ENCODE data around the gene XRN2.

The XRN2 gene

DNA sequence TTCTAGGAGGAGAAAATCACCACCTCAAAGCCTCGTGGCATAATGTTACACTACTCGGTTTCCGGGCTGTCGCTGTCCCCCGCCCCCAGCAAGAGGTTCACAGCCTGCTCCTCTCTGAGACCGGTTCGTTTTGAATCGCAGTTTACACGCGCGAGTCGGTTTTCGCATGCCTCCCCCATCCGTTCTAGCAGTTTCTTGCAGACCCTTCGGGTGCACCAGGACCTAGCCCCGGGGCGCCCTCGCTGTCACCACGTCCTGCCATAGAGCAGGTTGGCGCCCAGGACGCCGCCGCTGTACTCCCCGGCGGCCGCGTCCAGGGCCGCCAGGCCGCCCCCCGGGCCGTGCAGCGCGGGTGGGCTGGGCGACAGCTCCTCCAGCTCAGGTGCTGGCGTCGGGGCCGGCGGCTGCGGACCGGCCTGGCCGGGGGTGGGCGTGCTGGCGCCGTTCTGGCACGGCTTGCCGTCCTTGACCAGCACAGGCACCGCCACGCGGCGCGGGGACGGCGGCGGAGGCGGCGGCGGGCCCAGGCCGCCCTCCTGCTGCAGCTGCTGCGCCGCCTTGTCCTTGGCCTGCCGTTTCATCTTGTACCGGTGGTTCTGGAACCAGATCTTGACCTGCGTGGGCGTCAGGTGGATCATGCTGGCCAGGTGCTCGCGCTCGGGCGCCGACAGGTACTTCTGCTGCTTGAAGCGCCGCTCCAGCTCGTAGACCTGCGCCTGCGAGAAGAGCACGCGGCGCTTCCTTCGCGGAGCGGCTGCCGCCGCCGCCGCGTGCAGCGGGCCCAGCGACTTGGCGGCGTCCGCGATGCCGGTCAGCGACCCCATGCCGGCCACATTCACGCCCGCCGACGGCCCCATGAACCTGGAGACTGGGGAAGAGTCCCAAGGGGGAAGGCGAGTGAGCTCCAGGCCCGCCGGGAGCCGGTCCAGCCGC is 92.8 kb downstream of the XRN2 start:
- Mint-ChIP-seq H3K27ac (no peak overlapping the region), H3K4me1 (peaks cover 9% of the 10 kb centered on the region), H3K9me3 (no peaks in the 10 kb centered on the region), H3K36me3 (ENCODE audit: low read depth) (peaks cover 7% of the 10 kb centered on the region), H3K4me3 (peak overlapping the region; percentile 13 to 20 (median 15)), H3K27me3 (ENCODE audit: low read depth) (peaks cover 90% of the 10 kb centered on the region)
- TF ChIP-seq, protein P1, sequence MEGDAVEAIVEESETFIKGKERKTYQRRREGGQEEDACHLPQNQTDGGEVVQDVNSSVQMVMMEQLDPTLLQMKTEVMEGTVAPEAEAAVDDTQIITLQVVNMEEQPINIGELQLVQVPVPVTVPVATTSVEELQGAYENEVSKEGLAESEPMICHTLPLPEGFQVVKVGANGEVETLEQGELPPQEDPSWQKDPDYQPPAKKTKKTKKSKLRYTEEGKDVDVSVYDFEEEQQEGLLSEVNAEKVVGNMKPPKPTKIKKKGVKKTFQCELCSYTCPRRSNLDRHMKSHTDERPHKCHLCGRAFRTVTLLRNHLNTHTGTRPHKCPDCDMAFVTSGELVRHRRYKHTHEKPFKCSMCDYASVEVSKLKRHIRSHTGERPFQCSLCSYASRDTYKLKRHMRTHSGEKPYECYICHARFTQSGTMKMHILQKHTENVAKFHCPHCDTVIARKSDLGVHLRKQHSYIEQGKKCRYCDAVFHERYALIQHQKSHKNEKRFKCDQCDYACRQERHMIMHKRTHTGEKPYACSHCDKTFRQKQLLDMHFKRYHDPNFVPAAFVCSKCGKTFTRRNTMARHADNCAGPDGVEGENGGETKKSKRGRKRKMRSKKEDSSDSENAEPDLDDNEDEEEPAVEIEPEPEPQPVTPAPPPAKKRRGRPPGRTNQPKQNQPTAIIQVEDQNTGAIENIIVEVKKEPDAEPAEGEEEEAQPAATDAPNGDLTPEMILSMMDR (IDR thresholded peaks at IDR 0.05; ENCODE audit: unreplicated experiment in 3 of 3) = no peak

DNA sequence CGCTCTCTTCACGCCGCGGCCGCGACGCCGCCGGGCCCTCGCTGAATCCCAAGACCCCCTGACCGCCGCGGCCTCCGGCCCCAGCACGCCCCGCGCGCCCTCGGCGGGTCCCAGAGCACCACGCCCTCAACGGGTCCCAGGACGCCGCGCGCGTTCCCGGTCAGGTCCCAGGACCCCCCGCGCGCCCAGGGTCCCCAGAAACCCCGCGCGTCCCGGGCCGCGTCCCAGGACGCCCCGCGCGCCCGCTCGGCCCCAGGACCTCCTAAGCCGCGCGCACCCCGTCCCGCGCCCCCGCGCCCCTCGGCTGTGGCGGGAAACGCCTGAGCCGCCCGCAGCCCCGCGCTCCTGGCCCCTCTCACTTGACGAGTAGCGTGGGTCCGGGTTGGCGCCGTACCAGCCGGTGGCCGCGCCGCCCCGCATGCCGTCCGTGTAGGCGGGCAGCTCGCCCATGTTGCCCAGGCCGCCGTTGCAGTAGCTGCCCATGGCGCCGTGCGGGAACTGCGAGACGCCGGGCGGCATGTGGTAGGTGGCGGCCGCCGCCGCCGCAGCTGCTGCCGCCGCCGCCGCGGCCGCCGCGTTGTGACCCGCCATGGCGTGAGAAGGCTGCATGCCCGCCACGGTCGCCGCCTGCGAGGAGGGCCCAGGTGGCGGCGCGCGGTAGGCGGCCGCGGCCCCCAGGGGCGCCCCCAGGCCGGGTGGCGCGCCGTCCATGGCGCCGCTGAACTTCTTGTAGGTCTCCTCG is 93.6 kb downstream of the XRN2 start:
- H3K36me3 Mint-ChIP-seq (ENCODE audit: low read depth) = peaks cover 3% of the 10 kb centered on the region
- TF ChIP-seq, protein P1 (IDR thresholded peaks at IDR 0.05; ENCODE audit: unreplicated experiment in 3 of 3) = no peak
- no peak overlapping the region for H3K4me3 Mint-ChIP-seq
- H3K27ac Mint-ChIP-seq = no peak overlapping the region
- H3K27me3 Mint-ChIP-seq (ENCODE audit: low read depth) = peaks cover 90% of the 10 kb centered on the region
- H3K9me3 Mint-ChIP-seq = no peaks in the 10 kb centered on the region
- H3K4me1 Mint-ChIP-seq = peaks cover 4% of the 10 kb centered on the region

DNA sequence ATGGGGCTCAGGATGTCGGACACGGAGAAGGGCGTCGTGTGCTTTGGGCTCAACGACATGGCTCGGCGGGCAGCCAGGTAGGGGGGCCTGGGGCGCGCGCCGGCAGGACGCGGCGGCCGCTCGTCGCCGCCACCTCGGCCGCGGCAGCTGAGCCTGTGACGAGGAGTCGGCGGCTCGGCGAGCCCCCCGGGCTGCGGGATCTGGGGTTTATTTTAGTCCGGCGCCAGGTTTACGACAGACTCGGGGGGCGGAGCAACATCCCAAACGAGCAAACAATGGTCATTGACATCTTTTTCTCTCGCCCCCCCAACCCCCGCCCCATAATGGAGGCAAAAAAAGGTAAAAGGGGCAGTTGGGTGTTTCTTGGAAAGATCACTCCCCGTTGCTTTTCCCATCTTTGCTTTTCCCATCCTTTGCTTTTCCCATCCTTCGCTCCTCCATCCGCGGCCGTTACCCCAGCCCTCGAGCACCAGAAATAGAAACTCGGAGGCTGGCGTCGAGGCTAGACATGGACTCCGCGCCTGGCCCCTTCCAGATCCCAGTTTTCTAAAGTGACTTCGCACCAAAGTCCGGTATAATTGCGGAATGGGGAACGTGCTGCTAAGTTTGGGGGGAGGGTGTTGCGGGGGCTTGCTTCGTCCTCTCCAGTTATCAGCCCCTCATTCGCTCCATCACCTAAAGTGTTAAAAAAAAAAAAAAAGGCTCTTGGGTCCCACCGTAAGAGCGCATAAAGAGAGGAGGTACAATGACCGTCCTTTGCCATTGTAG is 94.4 kb downstream of the XRN2 start, which contains the start of gene NKX2-4:
TSS of gene NKX2-4 (minus strand) at position 186 of the 768 bp plus-strand sequence. CDS start at position 59, 127 bp downstream.
- Mint-ChIP-seq H3K4me3 (peak within 1 kb of the TSS; percentile 43 to 63 (median 57)), H3K27me3 (ENCODE audit: low read depth) (peaks cover 89% of the 10 kb centered on the region), H3K4me1 (no peaks in the 10 kb centered on the region), H3K9me3 (no peaks in the 10 kb centered on the region), H3K36me3 (ENCODE audit: low read depth) (no peaks in the 10 kb centered on the region), H3K27ac (no peak within 1 kb of the TSS)
- TF ChIP-seq, protein P1 (IDR thresholded peaks at IDR 0.05; ENCODE audit: unreplicated experiment in 3 of 3) = no peak

DNA sequence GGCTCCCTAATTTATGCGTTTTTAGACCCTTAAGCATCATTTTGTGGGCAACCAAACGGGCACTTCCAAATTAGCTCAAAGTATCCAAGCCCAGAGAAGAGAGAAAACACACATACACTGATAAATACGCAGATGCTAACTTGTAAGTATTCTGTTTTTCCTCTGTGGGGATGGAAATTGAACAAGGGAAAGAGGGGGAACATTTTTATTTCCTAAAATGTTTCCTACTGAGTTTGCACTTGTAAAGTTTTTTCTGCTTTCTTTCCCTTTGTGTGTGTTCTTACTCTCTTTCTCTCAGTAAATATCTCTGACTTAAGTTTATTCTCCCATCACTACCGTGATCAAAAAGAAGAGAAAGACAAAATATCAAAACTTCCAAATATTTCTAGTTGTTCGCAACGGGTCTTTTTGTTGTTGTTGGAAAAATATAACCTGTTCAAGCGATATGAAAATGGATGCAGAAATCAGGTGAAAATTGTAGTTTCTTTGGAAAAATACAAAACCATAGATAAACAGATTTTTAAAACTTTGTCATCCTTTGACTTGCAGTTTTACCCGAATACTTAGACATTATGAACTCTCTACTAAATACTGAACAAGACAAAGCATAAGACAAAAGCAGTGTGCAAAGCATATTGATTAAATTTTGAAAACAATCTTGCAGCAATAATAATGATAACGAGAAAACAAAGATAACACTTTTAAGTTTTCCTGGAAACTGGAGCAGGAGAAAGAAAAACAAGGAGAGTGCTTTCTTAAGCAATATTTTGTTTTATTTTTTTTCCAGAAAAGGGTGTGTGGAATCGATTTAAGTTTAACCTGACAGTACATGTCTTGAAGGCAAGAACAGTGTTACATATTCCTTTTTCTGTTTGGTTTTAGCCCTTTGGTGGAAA is 95.2 kb downstream of the XRN2 start:
- no peak overlapping the region for H3K27ac Mint-ChIP-seq
- no peaks in the 10 kb centered on the region for H3K4me1 Mint-ChIP-seq
- peaks cover 86% of the 10 kb centered on the region for H3K27me3 Mint-ChIP-seq (ENCODE audit: low read depth)

More for the DNA sequence above, 95.2 kb downstream of the XRN2 start:
- TF ChIP-seq, protein P1 (IDR thresholded peaks at IDR 0.05; ENCODE audit: unreplicated experiment in 3 of 3) = no peak
- no peaks in the 10 kb centered on the region for H3K9me3 Mint-ChIP-seq
- peak overlapping the region; percentile 34 to 57 (median 43) for H3K4me3 Mint-ChIP-seq
- H3K36me3 Mint-ChIP-seq (ENCODE audit: low read depth) = no peaks in the 10 kb centered on the region

All from nephron (organoid).